Esophagus muscularis mucosa (tissue), 4 donors: ENCODE results near the gene MRPS26.

Experiments used
- EP300 ChIP-seq: sonication (generic); formaldehyde crosslinking; IDR thresholded peaks from one replicate; pipeline ENCODE4 v1.6.1; 2017; ENCODE audit warnings: antibody characterized with exemption
- POLR2A ChIP-seq: fragments of 450-650 bp; IDR thresholded peaks from one replicate; pipeline ENCODE4 v1.6.1; 2017; ENCODE audit warnings: antibody characterized with exemption, moderate library complexity, mild to moderate bottlenecking, low read depth
- TF ChIP-seq, protein P1 (sequence below), 3 experiments: fragments of 200-600 bp in 2 of 3; fragments of 450-650 bp in 1 of 3; sonication (generic) in 2 of 3; IDR thresholded peaks; one replicate each; pipeline ENCODE4 v1.5.1; 2017 to 2019; ENCODE audit warnings: antibody characterized with exemption in 3 of 3, mild to moderate bottlenecking in 2 of 3, moderate library complexity in 1 of 3

DNA sequence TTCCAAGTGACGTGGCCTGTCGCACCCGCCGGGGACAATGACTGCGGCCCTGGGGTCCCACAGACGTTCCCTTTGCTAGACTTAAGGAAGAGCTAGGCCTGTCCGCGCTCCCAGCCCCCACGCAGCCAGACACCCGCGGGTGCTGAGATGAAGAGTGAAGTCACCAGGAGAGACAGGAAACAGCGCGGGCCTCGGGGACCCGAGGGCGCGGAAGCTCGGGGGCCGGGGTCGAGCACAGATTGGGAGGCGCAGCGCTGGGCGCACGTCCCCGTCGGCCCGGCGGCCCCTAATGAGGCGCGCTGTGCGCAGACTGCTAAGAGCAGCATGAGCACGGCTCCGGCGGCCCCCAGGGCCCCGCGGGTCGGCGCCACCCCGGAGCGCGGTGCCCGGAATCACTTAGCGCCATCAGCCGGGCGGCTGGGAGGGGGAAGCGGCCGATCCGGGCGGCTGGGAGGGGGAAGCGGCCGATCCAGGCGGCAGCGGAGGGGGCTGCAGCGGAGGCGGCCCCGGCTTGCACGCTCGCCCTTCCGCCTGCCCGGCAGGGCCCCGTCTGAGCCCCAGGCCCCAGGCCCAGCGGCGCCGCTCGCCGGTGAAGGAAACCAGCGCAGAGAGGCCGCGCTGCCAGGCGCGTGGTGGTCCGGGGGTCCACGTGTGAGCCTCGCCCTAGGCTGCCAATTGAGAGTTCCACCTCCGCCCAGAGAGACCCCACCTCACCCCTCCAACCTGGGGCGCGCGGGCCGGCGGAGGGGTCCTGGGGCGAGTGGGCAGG is 46.9 kb downstream of the MRPS26 start:
- TF ChIP-seq, protein P1, sequence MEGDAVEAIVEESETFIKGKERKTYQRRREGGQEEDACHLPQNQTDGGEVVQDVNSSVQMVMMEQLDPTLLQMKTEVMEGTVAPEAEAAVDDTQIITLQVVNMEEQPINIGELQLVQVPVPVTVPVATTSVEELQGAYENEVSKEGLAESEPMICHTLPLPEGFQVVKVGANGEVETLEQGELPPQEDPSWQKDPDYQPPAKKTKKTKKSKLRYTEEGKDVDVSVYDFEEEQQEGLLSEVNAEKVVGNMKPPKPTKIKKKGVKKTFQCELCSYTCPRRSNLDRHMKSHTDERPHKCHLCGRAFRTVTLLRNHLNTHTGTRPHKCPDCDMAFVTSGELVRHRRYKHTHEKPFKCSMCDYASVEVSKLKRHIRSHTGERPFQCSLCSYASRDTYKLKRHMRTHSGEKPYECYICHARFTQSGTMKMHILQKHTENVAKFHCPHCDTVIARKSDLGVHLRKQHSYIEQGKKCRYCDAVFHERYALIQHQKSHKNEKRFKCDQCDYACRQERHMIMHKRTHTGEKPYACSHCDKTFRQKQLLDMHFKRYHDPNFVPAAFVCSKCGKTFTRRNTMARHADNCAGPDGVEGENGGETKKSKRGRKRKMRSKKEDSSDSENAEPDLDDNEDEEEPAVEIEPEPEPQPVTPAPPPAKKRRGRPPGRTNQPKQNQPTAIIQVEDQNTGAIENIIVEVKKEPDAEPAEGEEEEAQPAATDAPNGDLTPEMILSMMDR (IDR thresholded peaks at IDR 0.05), result no peak
- no peak for TF ChIP-seq POLR2A
- no peak for TF ChIP-seq EP300
